ENCODE measurements around the gene FRAT2. TPM values are rescaled to one million over a fixed set of nuclear protein-coding genes. Genes with fewer than 3 reads are reported as not detected.

FRAT2 gene
- total and polyA plus RNA-seq, 2 of the 4 experiments (the other 2 are of a cell fraction): 2.0 to 2.5 TPM

DNA sequence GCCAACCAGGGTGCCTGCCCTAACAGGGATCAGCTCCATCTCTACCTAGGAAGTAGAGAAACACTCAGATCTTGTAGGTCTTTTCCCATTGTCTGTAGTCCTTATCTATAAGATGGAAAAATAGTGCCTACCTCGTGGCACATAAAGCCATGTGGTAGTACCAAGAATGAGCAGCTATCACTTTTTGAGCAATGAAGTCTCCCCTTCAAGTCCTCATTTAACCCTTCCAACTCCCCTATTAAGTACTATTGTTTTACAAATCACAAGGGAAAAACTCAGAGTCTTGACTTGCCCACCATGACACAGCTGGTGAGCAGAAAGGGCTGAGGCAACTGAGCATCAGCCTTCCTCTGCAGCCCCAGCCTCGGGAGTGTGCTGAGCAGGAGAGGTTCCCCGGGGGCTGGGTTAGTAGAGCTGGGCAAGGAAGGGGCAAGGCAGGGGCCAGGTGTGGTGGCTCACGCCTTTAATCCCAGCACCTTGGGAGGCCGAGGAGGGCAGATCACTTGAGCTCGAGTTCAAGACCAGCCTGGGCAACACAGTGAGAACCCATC lies 3.3 kb downstream of the FRAT2 start:
- Histone ChIP-seq H2BK5ac (ENCODE audit: low read depth, low read length, poor library complexity, severe bottlenecking) (no peak overlapping the region), H3K9me1 (ENCODE audit: insufficient read depth, low read length) (no peaks in the 10 kb centered on the region; the same call in 1 of the 2 replicates), H3K4me3 (ENCODE audit: insufficient read depth, low read depth, low read length) (no peak overlapping the region), H3K56ac (ENCODE audit: extremely low read depth, insufficient read depth, low read length) (no peak overlapping the region), H3K9me3 (ENCODE audit: control insufficient read depth, insufficient read depth, low read length) (no peaks in the 10 kb centered on the region), H3K18ac (ENCODE audit: low read depth, low read length) (no peak overlapping the region), H3K4ac (ENCODE audit: low read depth, low read length) (no peak overlapping the region), H3K36me3 (ENCODE audit: control insufficient read depth, insufficient read depth, low read length) (no peaks in the 10 kb centered on the region), H2BK15ac (ENCODE audit: low read depth, low read length) (no peak overlapping the region), H2AK5ac (ENCODE audit: low read depth, low read length) (no peak overlapping the region), H3K79me1 (ENCODE audit: low read depth in 1 of 2, low read length in 2 of 2) (peaks cover 15 to 35% of the 10 kb centered on the region in 2 experiments), H3K23ac (ENCODE audit: low read depth, low read length) (peak overlapping the region; percentile 69; the same call in 1 of the 2 replicates), H4K5ac (ENCODE audit: low read depth, low read length) (no peak overlapping the region), H2AFZ (replicated peaks; ENCODE audit: low read length, poor library complexity) (no peak overlapping the region), H2BK120ac (ENCODE audit: low read depth, low read length) (no peak overlapping the region), H2AK9ac (replicated peaks; ENCODE audit: low read depth, low read length, poor library complexity) (no peak overlapping the region), H3K4me1 (ENCODE audit: control insufficient read depth, insufficient read depth, low read length) (peaks cover 16% of the 10 kb centered on the region), H2BK20ac (ENCODE audit: low read depth, low read length) (no peak overlapping the region), H3K27ac (ENCODE audit: insufficient read depth, low read length) (no peak overlapping the region), H4K91ac (ENCODE audit: insufficient read depth, low read depth, low read length) (no peak overlapping the region), H4K20me1 (ENCODE audit: insufficient read depth, low read length) (no peaks in the 10 kb centered on the region), H3K27me3 (ENCODE audit: control insufficient read depth, insufficient read depth, low read length) (peaks cover 3% of the 10 kb centered on the region; the same call in 1 of the 2 replicates), H3K4me2 (ENCODE audit: low read depth, low read length) (no peak overlapping the region), H4K8ac (ENCODE audit: low read depth in 2 of 2, low read length in 2 of 2) (no peak overlapping the region), H3K9ac (ENCODE audit: low read depth, low read length) (no peak overlapping the region), H3K14ac (replicated peaks; ENCODE audit: low read depth, low read length) (no peak overlapping the region)
- no CpG with 5 or more reads among the region's 6 CpGs for WGBS, 2 experiments (ENCODE audit: extremely low coverage in 2 of 2, insufficient read length in 1 of 2)
- CTCF ChIA-PET: interaction anchor here (0.6 to 3.5 kb wide), 4 partner anchors 52 to 258 kb away, joined by 3 to 23 read pairs (median 4); no protein-coding TSS in a partner anchor
- no TSS peak for BruUV-seq (replicated peaks)
- in situ Hi-C loops (cut with MboI; ENCODE audit: low sequenced_read_pairs): no loop called here
- DNase-seq (no peak), ATAC-seq (ENCODE audit: low read depth) (no peak)
- intact Hi-C loops (cut with micrococcal nuclease): no loop called here
- dilution Hi-C loops (cut with HindIII; ENCODE audit: low sequenced_read_pairs, unreplicated experiment): no loop called here
- POLR2A ChIA-PET (ENCODE audit: unreplicated experiment): no interaction called here
- TF ChIP-seq CHD1 (IDR thresholded peaks at IDR 0.05; ENCODE audit: low read depth, low read length): no peak
- TF ChIP-seq BHLHE40 (IDR thresholded peaks at IDR 0.05; ENCODE audit: low read depth, low read length): no peak
- TF ChIP-seq MAFK (IDR thresholded peaks at IDR 0.05; ENCODE audit: low read depth, low read length): no peak
- no peak for TF ChIP-seq CEBPB (IDR thresholded peaks at IDR 0.05; ENCODE audit: low read depth, low read length)
- TF ChIP-seq SMC3 (IDR thresholded peaks at IDR 0.05; ENCODE audit: low read depth, low read length): no peak
- no peak for TF ChIP-seq RAD21 (IDR thresholded peaks at IDR 0.05; ENCODE audit: low read length)
- TF ChIP-seq, protein P1, sequence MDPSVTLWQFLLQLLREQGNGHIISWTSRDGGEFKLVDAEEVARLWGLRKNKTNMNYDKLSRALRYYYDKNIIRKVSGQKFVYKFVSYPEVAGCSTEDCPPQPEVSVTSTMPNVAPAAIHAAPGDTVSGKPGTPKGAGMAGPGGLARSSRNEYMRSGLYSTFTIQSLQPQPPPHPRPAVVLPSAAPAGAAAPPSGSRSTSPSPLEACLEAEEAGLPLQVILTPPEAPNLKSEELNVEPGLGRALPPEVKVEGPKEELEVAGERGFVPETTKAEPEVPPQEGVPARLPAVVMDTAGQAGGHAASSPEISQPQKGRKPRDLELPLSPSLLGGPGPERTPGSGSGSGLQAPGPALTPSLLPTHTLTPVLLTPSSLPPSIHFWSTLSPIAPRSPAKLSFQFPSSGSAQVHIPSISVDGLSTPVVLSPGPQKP (IDR thresholded peaks at IDR 0.05; ENCODE audit: borderline replicate concordance, low read depth, low read length): no peak
- no peak for TF ChIP-seq NFE2L2 (IDR thresholded peaks at IDR 0.05; ENCODE audit: low read depth, low read length)
- TF ChIP-seq RCOR1 (IDR thresholded peaks at IDR 0.05; ENCODE audit: insufficient replicate concordance, low read length): no peak
- TF ChIP-seq MXI1 (IDR thresholded peaks at IDR 0.05; ENCODE audit: borderline replicate concordance, low read depth, low read length): no peak
